HG02588 (cell line): ENCODE data around the gene ANKRD16.
"Not testable (repeated sequence)": the region's sequence is repeated elsewhere in the genome, so short reads cannot be mapped to it uniquely, and the experiment has no call there.

Experiments
- ATAC-seq: cut with Tn5 transposase; IDR thresholded peaks from one replicate; pipeline ENCODE4 v1.9.1; 2021; ENCODE audit warnings: mild to moderate bottlenecking, moderate library complexity; ENCODE audit not compliant: unreplicated experiment

ANKRD16 gene

GRCh38 chr10:5889624-5890451 lies at the start of gene ANKRD16, which contains the start of gene FBH1:
TSS of gene ANKRD16 (minus strand) at chr10:5889893. CDS start at chr10:5889354, 539 bp downstream.
TSS of gene FBH1 (plus strand) at chr10:5890243. CDS start at chr10:5890346, 103 bp downstream.
- ATAC-seq = peak; percentile 84

GRCh38 chr10:5938291-5938690 lies 48.6 kb upstream of the ANKRD16 start:
- no peak for ATAC-seq

- no peak for ATAC-seq
These were observed 47.3 kb upstream of the ANKRD16 start for GRCh38 chr10:5937016-5937415.

GRCh38 chr10:5935628-5936027 lies 45.9 kb upstream of the ANKRD16 start:
- no peak for ATAC-seq

GRCh38 chr10:5933909-5934546 lies 44.3 kb upstream of the ANKRD16 start:
- no peak for ATAC-seq

- no peak for ATAC-seq
These were observed 42.7 kb upstream of the ANKRD16 start for GRCh38 chr10:5932345-5932744.

GRCh38 chr10:5930272-5930671 lies 40.6 kb upstream of the ANKRD16 start:
- no peak for ATAC-seq

GRCh38 chr10:5929442-5929841 lies 39.7 kb upstream of the ANKRD16 start:
- ATAC-seq = no peak

GRCh38 chr10:5927306-5927705 lies 37.6 kb upstream of the ANKRD16 start:
- ATAC-seq = no peak

- ATAC-seq = no peak
These were observed 35.2 kb upstream of the ANKRD16 start for GRCh38 chr10:5924889-5925288.

GRCh38 chr10:5921746-5922145 lies 32.1 kb upstream of the ANKRD16 start:
- ATAC-seq = no peak

- no peak for ATAC-seq
These were observed 29.9 kb upstream of the ANKRD16 start for GRCh38 chr10:5919568-5919967.

- no peak for ATAC-seq
These were observed 29.1 kb upstream of the ANKRD16 start for GRCh38 chr10:5918763-5919162.

- ATAC-seq = no peak
These were observed 27.6 kb upstream of the ANKRD16 start for GRCh38 chr10:5917305-5917704.

GRCh38 chr10:5915451-5915850 lies 25.8 kb upstream of the ANKRD16 start:
- no peak for ATAC-seq

GRCh38 chr10:5913736-5914135 lies 24.0 kb upstream of the ANKRD16 start:
- no peak for ATAC-seq

GRCh38 chr10:5911670-5912069 lies 22.0 kb upstream of the ANKRD16 start:
- no peak for ATAC-seq

GRCh38 chr10:5910323-5911100 lies 20.8 kb upstream of the ANKRD16 start:
- ATAC-seq = no peak

- not testable (repeated sequence) for ATAC-seq
These were observed 19.0 kb upstream of the ANKRD16 start for GRCh38 chr10:5908676-5909075.

GRCh38 chr10:5906651-5907050 lies 17.0 kb upstream of the ANKRD16 start:
- no peak for ATAC-seq

GRCh38 chr10:5905854-5906507 lies 16.3 kb upstream of the ANKRD16 start:
- no peak for ATAC-seq
